Neural crest cell (in vitro differentiated cells): Measurements from ENCODE around the gene ADD3. TPM values are rescaled to one million over a fixed set of nuclear protein-coding genes. Genes with fewer than 3 reads are reported as not detected.
A peak's percentile ranks its signal among the peaks of the same experiment; 100 is the strongest.

Experiments
- DNase-seq: peaks from one replicate; pipeline ENCODE4 v3.0.0; 2021; ENCODE audit warnings: low read depth, mixed read lengths, low spot score
- H3K27ac Mint-ChIP-seq: one replicate; pipeline ENCODE4 v1.8.0; 2021; ENCODE audit warnings: mild to moderate bottlenecking, mixed read lengths; ENCODE audit not compliant: unreplicated experiment
- H3K27me3 Mint-ChIP-seq: 2 replicates; pipeline ENCODE4 v1.8.0; 2021; ENCODE audit warnings: low read depth, mild to moderate bottlenecking, mixed read lengths
- H3K36me3 Mint-ChIP-seq: 2 replicates; pipeline ENCODE4 v1.8.0; 2021; ENCODE audit warnings: low read depth, mild to moderate bottlenecking, mixed read lengths
- H3K4me1 Mint-ChIP-seq: 2 replicates; pipeline ENCODE4 v1.8.0; 2021; ENCODE audit warnings: mixed read lengths
- H3K4me3 Mint-ChIP-seq: one replicate; pipeline ENCODE4 v1.8.0; 2021; ENCODE audit warnings: mild to moderate bottlenecking, mixed read lengths
- H3K9me3 Mint-ChIP-seq: 2 replicates; pipeline ENCODE4 v1.8.0; 2021; ENCODE audit warnings: mixed read lengths
- total RNA-seq: library from RNA; stranded (reverse); gene quantifications from 2 replicates; pipeline ENCODE4 v1.2.1, GENCODE V29; 2021
- TF ChIP-seq, protein P1 (sequence below): fragments of 200-600 bp; sonication (generic); conservative IDR thresholded peaks from 2 replicates; pipeline ENCODE4 v1.5.0; 2021; ENCODE audit warnings: antibody characterized with exemption, mild to moderate bottlenecking

ADD3 gene
- total RNA-seq, 1 donor from 2014 or later, result 50.2 TPM

GRCh38 chr10:110052916-110053315, 45.1 kb downstream of the ADD3 start:
- Mint-ChIP-seq H3K9me3 (peaks cover 4% of the 10 kb centered on the region), H3K27ac (no peak overlapping the region), H3K4me1 (peaks cover 5% of the 10 kb centered on the region), H3K36me3 (peaks cover 13% of the 10 kb centered on the region), H3K27me3 (no peaks in the 10 kb centered on the region), H3K4me3 (no peak overlapping the region)
- TF ChIP-seq, protein P1, sequence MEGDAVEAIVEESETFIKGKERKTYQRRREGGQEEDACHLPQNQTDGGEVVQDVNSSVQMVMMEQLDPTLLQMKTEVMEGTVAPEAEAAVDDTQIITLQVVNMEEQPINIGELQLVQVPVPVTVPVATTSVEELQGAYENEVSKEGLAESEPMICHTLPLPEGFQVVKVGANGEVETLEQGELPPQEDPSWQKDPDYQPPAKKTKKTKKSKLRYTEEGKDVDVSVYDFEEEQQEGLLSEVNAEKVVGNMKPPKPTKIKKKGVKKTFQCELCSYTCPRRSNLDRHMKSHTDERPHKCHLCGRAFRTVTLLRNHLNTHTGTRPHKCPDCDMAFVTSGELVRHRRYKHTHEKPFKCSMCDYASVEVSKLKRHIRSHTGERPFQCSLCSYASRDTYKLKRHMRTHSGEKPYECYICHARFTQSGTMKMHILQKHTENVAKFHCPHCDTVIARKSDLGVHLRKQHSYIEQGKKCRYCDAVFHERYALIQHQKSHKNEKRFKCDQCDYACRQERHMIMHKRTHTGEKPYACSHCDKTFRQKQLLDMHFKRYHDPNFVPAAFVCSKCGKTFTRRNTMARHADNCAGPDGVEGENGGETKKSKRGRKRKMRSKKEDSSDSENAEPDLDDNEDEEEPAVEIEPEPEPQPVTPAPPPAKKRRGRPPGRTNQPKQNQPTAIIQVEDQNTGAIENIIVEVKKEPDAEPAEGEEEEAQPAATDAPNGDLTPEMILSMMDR, result no peak
- DNase-seq, result no peak

DNA sequence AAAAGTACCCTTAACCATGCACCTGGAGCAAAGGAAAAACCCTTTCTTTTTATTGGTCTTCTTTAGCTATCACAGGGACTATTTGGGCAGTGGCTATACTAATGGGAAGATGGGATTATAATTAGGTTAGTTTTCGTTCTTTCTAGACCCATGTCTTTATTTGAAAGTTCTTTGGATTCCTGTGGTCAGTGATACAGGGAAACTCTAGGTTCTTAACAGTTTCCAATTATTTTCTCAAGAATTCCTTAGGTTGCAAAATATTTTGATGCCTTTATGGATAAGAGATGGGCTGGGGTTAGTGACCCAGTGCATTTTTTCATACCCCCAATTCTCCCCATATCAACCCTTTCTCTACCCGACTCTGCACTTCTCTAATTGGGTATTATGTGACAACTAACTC, 49.0 kb downstream of the ADD3 start:
- Mint-ChIP-seq H3K4me1 (peaks cover 31% of the 10 kb centered on the region), H3K27ac (no peak overlapping the region)

DNA sequence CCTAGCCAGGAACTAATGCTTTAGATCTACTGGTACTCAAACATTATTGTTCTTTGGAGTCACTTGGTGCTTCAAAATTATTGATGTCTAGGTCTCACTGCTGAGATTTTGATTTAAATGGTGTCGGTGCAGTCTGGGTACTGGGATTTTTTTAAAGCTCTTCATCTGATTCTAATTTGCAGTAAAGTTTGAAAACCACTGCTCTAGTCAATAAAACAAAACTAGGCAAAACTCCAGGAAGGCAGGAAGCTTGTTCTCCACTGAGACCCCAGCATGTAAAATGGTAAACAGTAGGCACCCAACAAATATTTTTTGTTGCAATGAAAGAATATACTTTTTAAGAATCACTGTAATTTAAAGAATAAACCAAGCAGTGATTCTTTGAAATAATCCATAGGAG, 49.7 kb downstream of the ADD3 start:
- no peak for DNase-seq
- no peak overlapping the region for H3K4me3 Mint-ChIP-seq
- no peaks in the 10 kb centered on the region for H3K27me3 Mint-ChIP-seq
- H3K36me3 Mint-ChIP-seq, result no peaks in the 10 kb centered on the region
- H3K4me1 Mint-ChIP-seq, result peaks cover 31% of the 10 kb centered on the region
- no peak overlapping the region for H3K27ac Mint-ChIP-seq
- TF ChIP-seq, protein P1, result no peak
- H3K9me3 Mint-ChIP-seq, result no peaks in the 10 kb centered on the region

More for the DNA sequence above, 49.0 kb downstream of the ADD3 start:
- TF ChIP-seq, protein P1, result no peak
- no peaks in the 10 kb centered on the region for H3K27me3 Mint-ChIP-seq
- H3K4me3 Mint-ChIP-seq, result no peak overlapping the region
- H3K36me3 Mint-ChIP-seq, result no peaks in the 10 kb centered on the region
- no peak for DNase-seq
- H3K9me3 Mint-ChIP-seq, result no peaks in the 10 kb centered on the region

DNA sequence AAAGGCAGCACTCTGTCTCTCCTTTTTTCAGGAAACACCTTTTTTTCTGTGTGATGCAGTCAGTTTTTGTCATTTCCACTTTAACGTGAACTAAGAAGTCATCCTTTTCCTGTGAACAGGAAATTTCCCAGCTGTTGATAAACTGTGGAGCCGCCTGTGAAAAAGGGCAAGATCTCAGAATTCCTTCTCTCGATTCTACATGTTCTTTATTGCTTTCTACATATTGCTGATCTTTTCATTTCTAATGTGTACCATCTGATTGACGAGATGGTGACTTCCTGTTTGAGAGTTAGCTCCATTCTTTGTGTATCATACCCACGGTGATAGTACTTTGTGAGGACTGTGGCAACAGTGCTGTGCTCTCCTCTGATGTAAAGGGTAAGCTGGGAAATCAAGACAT, 50.4 kb downstream of the ADD3 start:
- TF ChIP-seq, protein P1, result no peak
- H3K36me3 Mint-ChIP-seq, result no peaks in the 10 kb centered on the region
- peak overlapping the region; percentile 2 for H3K27ac Mint-ChIP-seq
- no peak overlapping the region for H3K4me3 Mint-ChIP-seq
- DNase-seq, result no peak
- H3K4me1 Mint-ChIP-seq, result peaks cover 31% of the 10 kb centered on the region
- no peaks in the 10 kb centered on the region for H3K9me3 Mint-ChIP-seq
- no peaks in the 10 kb centered on the region for H3K27me3 Mint-ChIP-seq

DNA sequence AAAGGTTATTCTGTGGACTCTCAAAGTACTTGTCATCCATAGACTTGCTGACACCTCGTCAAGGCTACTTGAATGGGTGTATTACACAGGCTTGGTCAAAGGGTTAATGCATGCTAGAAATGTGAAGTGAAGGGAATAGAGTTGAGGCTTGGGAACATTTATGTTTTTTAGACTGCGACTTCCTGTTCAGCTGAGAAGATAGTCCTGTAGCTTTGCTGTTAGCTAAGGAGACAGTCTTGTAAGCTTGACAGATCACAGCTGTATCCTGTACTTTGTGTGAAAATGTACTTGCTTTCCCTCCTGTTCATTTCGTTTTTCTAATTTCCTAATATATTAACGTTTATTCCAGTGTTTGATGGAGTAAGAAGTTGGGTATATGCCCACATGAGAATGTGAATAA, 52.1 kb downstream of the ADD3 start:
- Mint-ChIP-seq H3K36me3 (no peaks in the 10 kb centered on the region), H3K4me1 (peaks cover 31% of the 10 kb centered on the region), H3K27me3 (no peaks in the 10 kb centered on the region), H3K27ac (no peak overlapping the region), H3K9me3 (no peaks in the 10 kb centered on the region), H3K4me3 (no peak overlapping the region)
- no peak for DNase-seq
- TF ChIP-seq, protein P1, result no peak

GRCh38 chr10:110061687-110062086, 53.9 kb downstream of the ADD3 start:
- peaks cover 35% of the 10 kb centered on the region for H3K4me1 Mint-ChIP-seq
- no peak overlapping the region for H3K4me3 Mint-ChIP-seq

More at GRCh38 chr10:110061687-110062086, 53.9 kb downstream of the ADD3 start:
- Mint-ChIP-seq H3K27ac (no peak overlapping the region), H3K36me3 (no peaks in the 10 kb centered on the region), H3K9me3 (no peaks in the 10 kb centered on the region), H3K27me3 (no peaks in the 10 kb centered on the region)
- DNase-seq, result no peak
- TF ChIP-seq, protein P1, result no peak
